H1 (cell line): ENCODE measurements around the gene IRF5. TPM values are rescaled to one million over a fixed set of nuclear protein-coding genes. Genes with fewer than 3 reads are reported as not detected.

Experiments used
- ATF3 ChIP-seq: IDR thresholded peaks from 2 replicates; pipeline ENCODE4 v1.6.1; 2011; ENCODE audit warnings: low read depth, mild to moderate bottlenecking, low read length; ENCODE audit not compliant: insufficient read depth
- CEBPB ChIP-seq: IDR thresholded peaks from 2 replicates; pipeline ENCODE4 v1.6.1; 2012; ENCODE audit warnings: low read depth, low read length
- HDAC6 ChIP-seq: IDR thresholded peaks from one replicate; pipeline ENCODE4 v1.7.1; 2012; ENCODE audit warnings: low read depth, mild to moderate bottlenecking, inconsistent platforms, low read length, moderate library complexity
- JUN ChIP-seq: IDR thresholded peaks from 2 replicates; pipeline ENCODE4 v1.6.1; 2011; ENCODE audit warnings: low read depth, mild to moderate bottlenecking, improper control_type of control experiment, low read length
- POLR2A ChIP-seq, 2 experiments: IDR thresholded peaks; 1 replicate in 1 of 2; 2 replicates in 1 of 2; pipeline ENCODE4 v1.6.1; 2011; ENCODE audit warnings: low read depth in 2 of 2, low read length in 2 of 2, mild to moderate bottlenecking in 2 of 2; ENCODE audit errors: control extremely low read depth in 1 of 2
- RAD21 ChIP-seq, 2 experiments: IDR thresholded peaks in 1 of 2; conservative IDR thresholded peaks in 1 of 2; 2 replicates each; pipeline ENCODE4 v1.6.1; 2011; ENCODE audit warnings: low read depth in 2 of 2, low read length in 2 of 2, improper control_type of control experiment in 1 of 2, inconsistent platforms in 1 of 2, mild to moderate bottlenecking in 1 of 2, moderate library complexity in 1 of 2
- polyA plus RNA-seq, 7 experiments: library from polyadenylated mRNA; depleted of rRNA in 3 of 7; stranded (reverse) in 5 of 7; unstranded in 2 of 7; fragments of >200 nt in 5 of 7; fragments of 200-250 nt in 2 of 7; gene quantifications; 1 replicate in 5 of 7; 2 replicates in 1 of 7; 4 replicates in 1 of 7; pipeline versions ENCODE4 v1.2.1 to v1.2.3, GENCODE V29; 2011 to 2013; ENCODE audit warnings: missing spikeins in 2 of 7, mixed read lengths in 2 of 7
- total RNA-seq: library from RNA; stranded (reverse); fragmentation: NEBNext Ultra II Directional; extraction: Animal tissue kit (Norgen Biotek cat#: 25700); gene quantifications from 2 replicates; pipeline ENCODE4 v1.2.1, GENCODE V29; 2021

The IRF5 gene
- total and polyA plus RNA-seq, 2 of the 8 experiments (the other 6 are each of a cell fraction or from before 2014, with no cell fraction given): 0.28 to 1.1 TPM

GRCh38 chr7:128903621-128904361 lies 33.9 kb upstream of the IRF5 start (continued):
- TF ChIP-seq HDAC6: no peak
- TF ChIP-seq CEBPB: no peak
- TF ChIP-seq POLR2A (IDR thresholded peaks at IDR 0.05; ENCODE audit: control extremely low read depth in 1 of 2, low read depth in 2 of 2, low read length in 2 of 2): no peak
- TF ChIP-seq JUN: no peak
- TF ChIP-seq ATF3: no peak
- TF ChIP-seq RAD21 (IDR thresholded peaks at IDR 0.05 in 1 of 2, conservative IDR thresholded peaks at IDR 0.05 in 1 of 2; ENCODE audit: low read depth in 2 of 2, low read length in 2 of 2): no peak
